GM13976 (cell line): ENCODE measurements around the gene MAP4K5.

Experiments used
- DNase-seq: peaks from one replicate; pipeline ENCODE4 v3.0.0; 2012; ENCODE audit warnings: low spot score
- CTCF ChIP-seq: IDR thresholded peaks from 2 replicates; pipeline ENCODE4 v1.5.1; 2012; ENCODE audit warnings: borderline replicate concordance, mild to moderate bottlenecking; ENCODE audit not compliant: insufficient read depth; ENCODE audit errors: extremely low read depth, missing control alignments, control extremely low read depth
- in situ Hi-C: fragments of 300-500 bp; cut with MboI; formaldehyde crosslinking; loops from one replicate; pipeline ENCODE4 v1.12.0; 2022; ENCODE audit warnings: low sequenced_read_pairs, mixed read lengths, inconsistent platforms; ENCODE audit not compliant: unreplicated experiment

The MAP4K5 gene

GRCh38 chr14:50381008-50381407 lies 151.4 kb downstream of the MAP4K5 start:
- no peak for TF ChIP-seq CTCF
- DNase-seq: no peak
- in situ Hi-C loops: no loop called here

GRCh38 chr14:50380455-50380854 lies 151.9 kb downstream of the MAP4K5 start:
- in situ Hi-C loops: no loop called here
- DNase-seq: no peak
- TF ChIP-seq CTCF: no peak

DNA sequence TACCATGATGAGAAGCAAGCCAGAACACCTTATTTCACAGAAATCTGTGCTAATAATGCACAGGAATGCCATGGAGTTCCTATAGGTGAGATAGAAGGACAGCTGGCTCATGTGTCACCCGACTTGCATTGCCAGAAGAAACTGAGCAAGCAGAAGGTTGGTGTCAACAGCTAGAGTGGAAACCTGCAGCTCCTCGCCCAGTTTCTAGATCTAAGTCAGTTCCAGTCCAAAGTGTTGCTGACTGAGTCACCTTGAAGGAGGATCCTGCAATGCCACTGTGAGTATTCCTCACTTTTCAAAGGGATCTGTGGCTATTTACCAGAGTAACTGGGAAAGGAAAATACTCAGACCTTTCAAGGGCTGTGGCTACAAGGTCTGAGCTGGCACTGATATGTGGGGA lies 152.8 kb downstream of the MAP4K5 start:
- no peak for TF ChIP-seq CTCF
- in situ Hi-C loops: no loop called here
- DNase-seq: no peak

DNA sequence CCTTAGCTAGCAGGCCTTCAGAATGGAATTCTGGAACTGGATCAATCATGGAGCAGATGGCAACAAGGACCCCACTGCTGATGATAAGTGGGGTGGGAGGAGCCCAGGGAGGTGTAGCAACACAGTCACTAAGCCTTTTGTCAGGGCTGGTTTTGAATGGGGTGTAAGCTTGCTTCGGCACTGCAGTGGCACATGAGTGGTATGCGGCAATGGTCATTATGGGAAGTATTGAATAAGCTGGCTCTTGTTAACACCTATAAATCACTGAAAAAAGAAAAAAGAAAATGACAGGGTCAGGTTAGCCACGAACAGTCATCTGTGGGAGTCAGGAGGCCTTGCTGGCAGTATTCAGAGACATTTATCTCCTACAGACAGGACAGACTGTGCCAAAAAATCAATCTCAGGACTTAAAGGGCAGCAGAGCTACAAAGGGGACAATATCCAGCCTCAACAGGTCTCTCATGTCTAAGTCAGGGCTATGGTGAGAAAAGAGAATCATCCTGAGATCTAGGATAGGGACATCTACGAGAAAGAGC lies 154.8 kb downstream of the MAP4K5 start:
- DNase-seq: no peak
- no peak for TF ChIP-seq CTCF
- in situ Hi-C loops: no loop called here

GRCh38 chr14:50375760-50376159 lies 156.6 kb downstream of the MAP4K5 start:
- no peak for DNase-seq
- in situ Hi-C loops: no loop called here
- no peak for TF ChIP-seq CTCF

- TF ChIP-seq CTCF: no peak
- in situ Hi-C loops: no loop called here
- DNase-seq: no peak
These were observed 158.4 kb downstream of the MAP4K5 start for GRCh38 chr14:50373959-50374358.

DNA sequence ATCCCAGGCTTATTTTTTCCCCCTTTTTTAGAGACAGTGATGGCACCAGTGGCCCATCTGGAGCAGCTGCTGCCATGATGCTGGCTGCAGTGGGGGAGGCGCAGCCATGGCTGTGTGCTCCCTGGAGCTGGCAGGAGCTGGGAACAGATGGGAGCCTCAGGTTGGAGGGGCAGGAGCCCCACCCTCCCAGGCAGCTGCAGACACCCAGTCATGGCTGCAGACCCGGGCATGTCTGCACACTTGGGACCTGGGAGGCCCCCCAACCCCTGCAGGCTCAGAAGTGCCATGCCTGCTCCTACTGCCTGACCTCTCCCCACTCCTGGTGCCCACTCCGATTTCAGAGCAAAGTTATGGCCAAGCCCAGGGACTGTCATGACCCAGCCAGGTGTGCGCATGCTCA lies 160.8 kb downstream of the MAP4K5 start:
- in situ Hi-C loops: no loop called here
- no peak for TF ChIP-seq CTCF
- DNase-seq: no peak
